Neural cell (in vitro differentiated cells): ENCODE measurements around the gene GKAP1.

Experiments
- CTCF ChIP-seq: fragments of 450-650 bp; IDR thresholded peaks from 2 replicates; pipeline ENCODE4 v1.5.1; 2014; ENCODE audit warnings: antibody characterized with exemption, mild to moderate bottlenecking, moderate library complexity; ENCODE audit not compliant: poor library complexity, severe bottlenecking
- EZH2 ChIP-seq: fragments of 200-600, 300-800 bp; shearing (Covaris generic), sonication (generic); IDR thresholded peaks from 2 replicates; pipeline ENCODE4 v1.6.1; 2014; ENCODE audit warnings: antibody characterized with exemption, low read length, borderline replicate concordance, mild to moderate bottlenecking; ENCODE audit not compliant: insufficient read depth, poor library complexity, severe bottlenecking
- POLR2AphosphoS5 ChIP-seq: IDR thresholded peaks from 2 replicates; pipeline ENCODE4 v1.6.1; 2012
- SMC3 ChIP-seq: fragments of 450-650 bp; conservative IDR thresholded peaks from 2 replicates; pipeline ENCODE4 v1.6.1; 2014; ENCODE audit warnings: antibody characterized with exemption, mild to moderate bottlenecking, moderate library complexity; ENCODE audit not compliant: poor library complexity

GRCh38 chr9:83715221-83715620, 102.3 kb downstream of the GKAP1 start:
- TF ChIP-seq EZH2 (no peak), CTCF (no peak), SMC3 (no peak), POLR2AphosphoS5 (no peak)
